ENCODE measurements around the gene PRX.

Gene PRX

GRCh38 chr19:40363069-40363468 lies 50.1 kb downstream of the PRX start:
- FAIRE-seq = no peak

- no peak for FAIRE-seq
Measured at GRCh38 chr19:40362160-40362559, 51.0 kb downstream of the PRX start.

GRCh38 chr19:40360708-40361241 lies 52.4 kb downstream of the PRX start:
- FAIRE-seq = no peak

- no peak for FAIRE-seq
Measured at GRCh38 chr19:40360020-40360707, 53.0 kb downstream of the PRX start.

GRCh38 chr19:40358773-40359172 lies 54.4 kb downstream of the PRX start:
- FAIRE-seq = no peak

- no peak for FAIRE-seq
Measured at GRCh38 chr19:40357640-40358039, 55.5 kb downstream of the PRX start.

- FAIRE-seq = no peak
Measured at GRCh38 chr19:40356681-40357595, 56.2 kb downstream of the PRX start.

GRCh38 chr19:40355975-40356680 lies 57.0 kb downstream of the PRX start:
- FAIRE-seq = no peak

GRCh38 chr19:40348961-40349507 lies 64.1 kb downstream of the PRX start:
- no peak for FAIRE-seq

- no peak for FAIRE-seq
Measured at GRCh38 chr19:40348125-40348913, 64.9 kb downstream of the PRX start, which contains the start of the genes C19orf47 and PLD3. C19orf47 (minus strand) TSS chr19:40348397; CDS start chr19:40341857, 6,540 bp downstream. PLD3 (plus strand) TSS chr19:40348695; CDS start chr19:40366484, 17,789 bp downstream.

GRCh38 chr19:40344422-40344821 lies 68.8 kb downstream of the PRX start:
- FAIRE-seq = no peak
